RPMI7951 (cell line): ENCODE results near the gene TSEN34. TPM values are rescaled to one million over a fixed set of nuclear protein-coding genes. Genes with fewer than 3 reads are reported as not detected.

Experiments used
- DNase-seq: peaks from one replicate; pipeline ENCODE4 v3.0.0-alpha.2; 2012; ENCODE audit warnings: low read depth
- total RNA-seq: library from RNA; depleted of rRNA; stranded (reverse); fragments of >200 nt; shearing (Covaris generic); gene quantifications from 2 replicates; pipeline ENCODE4 v1.2.3, GENCODE V29; 2014; rRNA removed

Gene TSEN34
- 125 and 166 TPM in 2 replicates for total RNA-seq

- peak; percentile 84 for DNase-seq
Observed at GRCh38 chr19:54191011-54191810, at the start of gene TSEN34. TSS of gene TSEN34 (plus strand) at chr19:54191308. CDS start at chr19:54191365, 57 bp downstream.

GRCh38 chr19:54141356-54141755 is 49.8 kb upstream of the TSEN34 start:
- DNase-seq = no peak

- no peak for DNase-seq
Observed at GRCh38 chr19:54142166-54142780, 48.8 kb upstream of the TSEN34 start.

- no peak for DNase-seq
Observed at GRCh38 chr19:54145541-54146158, 45.5 kb upstream of the TSEN34 start.

GRCh38 chr19:54147676-54148075 is 43.4 kb upstream of the TSEN34 start:
- no peak for DNase-seq

- DNase-seq = no peak
Observed at GRCh38 chr19:54148158-54148557, 43.0 kb upstream of the TSEN34 start.

- DNase-seq = no peak
Observed at GRCh38 chr19:54149021-54149812, 41.9 kb upstream of the TSEN34 start.

GRCh38 chr19:54151362-54152035 is 39.6 kb upstream of the TSEN34 start:
- no peak for DNase-seq

GRCh38 chr19:54152267-54152666 is 38.8 kb upstream of the TSEN34 start:
- no peak for DNase-seq

GRCh38 chr19:54152878-54153524 is 38.1 kb upstream of the TSEN34 start:
- no peak for DNase-seq

- DNase-seq = no peak
Observed at GRCh38 chr19:54153731-54154326, 37.3 kb upstream of the TSEN34 start.

- DNase-seq = peak; percentile 82
Observed at GRCh38 chr19:54154603-54155345, 36.3 kb upstream of the TSEN34 start.

GRCh38 chr19:54155694-54156093 is 35.4 kb upstream of the TSEN34 start:
- no peak for DNase-seq

- no peak for DNase-seq
Observed at GRCh38 chr19:54156490-54156889, 34.6 kb upstream of the TSEN34 start.

GRCh38 chr19:54156953-54157352 is 34.2 kb upstream of the TSEN34 start:
- no peak for DNase-seq

- no peak for DNase-seq
Observed at GRCh38 chr19:54158812-54159351, 32.2 kb upstream of the TSEN34 start.

- peak; percentile 100 for DNase-seq
Observed at GRCh38 chr19:54159352-54160181, 31.5 kb upstream of the TSEN34 start, which contains the start of gene LENG1. TSS of gene LENG1 (minus strand) at chr19:54159721. CDS start at chr19:54159695, 26 bp downstream.

GRCh38 chr19:54160182-54160811 is 30.8 kb upstream of the TSEN34 start:
- peak; percentile 41 for DNase-seq
